ENCODE data around the gene PROZ. TPM values are rescaled to one million over a fixed set of nuclear protein-coding genes. Genes with fewer than 3 reads are reported as not detected.

Gene PROZ
- total and polyA plus RNA-seq, 9 of the 15 experiments (the other 6 are each of a cell fraction or from before 2014, with no cell fraction given), result not detected

DNA sequence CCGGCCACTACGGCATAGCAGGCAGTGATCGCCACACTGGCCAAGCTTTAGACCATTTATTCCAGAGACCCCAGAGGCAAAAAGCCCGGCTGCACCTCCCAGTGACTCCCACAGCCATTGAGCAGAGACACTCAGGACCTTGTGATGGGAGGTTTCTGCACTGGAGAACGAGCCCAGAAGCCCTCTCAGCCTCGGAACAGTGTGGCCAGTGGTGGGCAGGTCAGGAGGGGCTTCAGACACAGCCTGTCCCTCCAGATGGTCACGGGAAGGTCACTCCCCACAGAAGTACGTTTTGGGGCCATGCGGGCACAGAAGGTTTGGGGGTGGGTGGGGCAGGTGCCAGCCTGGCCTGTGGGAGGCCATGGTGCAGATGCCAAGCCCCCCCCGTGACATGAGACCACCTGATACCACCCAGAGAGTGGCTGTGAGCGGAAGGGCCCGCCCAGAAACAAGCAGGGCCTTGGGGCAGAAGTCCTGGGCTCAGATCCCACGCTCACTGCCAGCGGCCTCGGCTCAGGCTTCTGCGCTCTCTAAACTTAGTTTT, 36.4 kb upstream of the PROZ start:
- Histone ChIP-seq H3K4me3 (no peak overlapping the region), H3K4me1 (replicated peaks in 1 of 2; ENCODE audit: control insufficient read depth in 2 of 2, insufficient read depth in 2 of 2, low read length in 2 of 2) (peaks cover 0 to 16% of the 10 kb centered on the region in 2 experiments; a peak in 2 of 5 replicates), H4K20me1 (replicated peaks; ENCODE audit: control insufficient read depth, insufficient read depth, low read length) (no peaks in the 10 kb centered on the region), H3K36me3 (ENCODE audit: control insufficient read depth, insufficient read depth, low read length) (no peaks in the 10 kb centered on the region), H3K9me3 (replicated peaks; ENCODE audit: control insufficient read depth, insufficient read depth, low read depth, low read length) (no peaks in the 10 kb centered on the region), H3K27ac (ENCODE audit: extremely low read depth, low read depth, low read length) (no peak overlapping the region), H3K9ac (ENCODE audit: insufficient read depth in 1 of 2, low read depth in 2 of 2, low read length in 2 of 2) (no peak overlapping the region), H3K4me2 (ENCODE audit: insufficient read depth, low read length) (no peak overlapping the region), H3K27me3 (ENCODE audit: control insufficient read depth in 2 of 2, insufficient read depth in 2 of 2, low read length in 2 of 2) (peaks cover 0 to 79% of the 10 kb centered on the region in 2 experiments; a peak in 4 of 5 replicates), H2AFZ (ENCODE audit: low read depth, low read length) (no peak overlapping the region), H3K9me1 (ENCODE audit: control insufficient read depth, insufficient read depth, low read length) (no peaks in the 10 kb centered on the region), H3K79me2 (ENCODE audit: control insufficient read depth, insufficient read depth, low read length) (no peaks in the 10 kb centered on the region)
- ChIA-PET POLR2A (interaction anchor here (0.7 kb wide), 1 partner anchor 17 kb away, joined by 3 read pairs; no protein-coding TSS in a partner anchor), CTCF (ENCODE audit: low intra/inter-chr PET ratio) (no interaction called here)
- TF ChIP-seq ZNF274 (IDR thresholded peaks at IDR 0.05; ENCODE audit: borderline replicate concordance, low read depth, low read length) (no peak), CXXC5 (CRISPR knock-in tag; IDR thresholded peaks at IDR 0.05) (no peak), POLR2B (IDR thresholded peaks at IDR 0.05; ENCODE audit: low read depth, partially characterized antibody) (no peak), POLR2A (conservative IDR thresholded peaks at IDR 0.05) (no peak), KLF16 (IDR thresholded peaks at IDR 0.05) (no peak), LEF1 (IDR thresholded peaks at IDR 0.05) (no peak), PYGO2 (tag; IDR thresholded peaks at IDR 0.05) (no peak), ZNF431 (CRISPR knock-in tag; IDR thresholded peaks at IDR 0.05) (no peak), HNRNPL (IDR thresholded peaks at IDR 0.05; ENCODE audit: low read depth, low read length) (no peak), RBM39 (optimal IDR thresholded peaks at IDR 0.05; ENCODE audit: low read depth, low read length) (no peak), SIN3A (IDR thresholded peaks at IDR 0.05; ENCODE audit: borderline replicate concordance in 2 of 2, control insufficient read depth in 1 of 2, low read depth in 2 of 2, low read length in 2 of 2) (no peak)
- ATAC-seq (no peak), FAIRE-seq (no peak), DNase-seq (ENCODE audit: extremely low read depth in 1 of 4, low spot score in 3 of 4) (no peak)
- intact Hi-C loops (cut with micrococcal nuclease) (no loop called here), in situ Hi-C loops (cut with MboI) (no loop called here)
- WGBS (ENCODE audit: insufficient coverage, low coverage, missing lambda C conversion rate), result 27% methylated on average over 3 of the region's 16 CpGs
- no TSS peak for BruUV-seq (replicated peaks)

Measured in K562 (cell line).